Renal pelvis (tissue), 4 donors: ENCODE data around the gene ITGA2B. TPM values are rescaled to one million over a fixed set of nuclear protein-coding genes. Genes with fewer than 3 reads are reported as not detected.
"Not testable (repeated sequence)": the region's sequence is repeated elsewhere in the genome, so short reads cannot be mapped to it uniquely, and the experiment has no call there.

ENCODE experiments used
- DNase-seq: peaks from one replicate; pipeline ENCODE4 v3.0.0-alpha.2; 2013
- polyA plus RNA-seq, 3 donors: library from polyadenylated mRNA; unstranded; fragments of 120-200 nt; gene quantifications; one replicate each; pipeline ENCODE4 v1.2.1, GENCODE V29; 2013; ENCODE audit not compliant: insufficient read length in 3 of 3

The ITGA2B gene
- polyA plus RNA-seq, 3 donors = 5.4 to 7.0 (median 5.5) TPM

- no peak for DNase-seq
These were observed 17.4 kb downstream of the ITGA2B start for GRCh38 chr17:44372036-44372435.

- not testable (repeated sequence) for DNase-seq
These were observed 19.9 kb downstream of the ITGA2B start for GRCh38 chr17:44369414-44370023.

GRCh38 chr17:44368391-44369243 is 20.8 kb downstream of the ITGA2B start:
- not testable (repeated sequence) for DNase-seq

GRCh38 chr17:44367231-44367979 is 22.0 kb downstream of the ITGA2B start:
- DNase-seq = no peak

- not testable (repeated sequence) for DNase-seq
These were observed 24.4 kb downstream of the ITGA2B start for GRCh38 chr17:44365051-44365450.

GRCh38 chr17:44363613-44364159 is 25.8 kb downstream of the ITGA2B start, which contains the start of gene FAM171A2:
TSS of gene FAM171A2 (minus strand) at chr17:44363853. CDS start at chr17:44363714, 139 bp downstream.
- DNase-seq = peak; percentile 71

- DNase-seq = peak; percentile 21
These were observed 26.4 kb downstream of the ITGA2B start for GRCh38 chr17:44362949-44363612.

- DNase-seq = no peak
These were observed 26.9 kb downstream of the ITGA2B start for GRCh38 chr17:44362459-44362948.

- peak; percentile 28 for DNase-seq
These were observed 27.9 kb downstream of the ITGA2B start for GRCh38 chr17:44361292-44362260.

- DNase-seq = peak; percentile 87
These were observed 28.6 kb downstream of the ITGA2B start for GRCh38 chr17:44360826-44361225.

- DNase-seq = no peak
These were observed 29.3 kb downstream of the ITGA2B start for GRCh38 chr17:44360144-44360533.

GRCh38 chr17:44359458-44360143 is 29.8 kb downstream of the ITGA2B start:
- no peak for DNase-seq

GRCh38 chr17:44359006-44359405 is 30.4 kb downstream of the ITGA2B start:
- DNase-seq = no peak

- no peak for DNase-seq
These were observed 31.4 kb downstream of the ITGA2B start for GRCh38 chr17:44358066-44358465.

- DNase-seq = no peak
These were observed 33.2 kb downstream of the ITGA2B start for GRCh38 chr17:44356241-44356640.

- DNase-seq = no peak
These were observed 33.8 kb downstream of the ITGA2B start for GRCh38 chr17:44355642-44356099.

- no peak for DNase-seq
These were observed 34.6 kb downstream of the ITGA2B start for GRCh38 chr17:44354582-44355561.
